ENCODE data around the gene CBX2.

GRCh38 chr17:79765708-79766107 lies 12.2 kb upstream of the CBX2 start:
- TF ChIP-seq POLR2A (IDR thresholded peaks at IDR 0.05; ENCODE audit: low read length): no peak
- TF ChIP-seq BHLHE40 (IDR thresholded peaks at IDR 0.05; ENCODE audit: low read depth, low read length): no peak
- TF ChIP-seq, protein P1, sequence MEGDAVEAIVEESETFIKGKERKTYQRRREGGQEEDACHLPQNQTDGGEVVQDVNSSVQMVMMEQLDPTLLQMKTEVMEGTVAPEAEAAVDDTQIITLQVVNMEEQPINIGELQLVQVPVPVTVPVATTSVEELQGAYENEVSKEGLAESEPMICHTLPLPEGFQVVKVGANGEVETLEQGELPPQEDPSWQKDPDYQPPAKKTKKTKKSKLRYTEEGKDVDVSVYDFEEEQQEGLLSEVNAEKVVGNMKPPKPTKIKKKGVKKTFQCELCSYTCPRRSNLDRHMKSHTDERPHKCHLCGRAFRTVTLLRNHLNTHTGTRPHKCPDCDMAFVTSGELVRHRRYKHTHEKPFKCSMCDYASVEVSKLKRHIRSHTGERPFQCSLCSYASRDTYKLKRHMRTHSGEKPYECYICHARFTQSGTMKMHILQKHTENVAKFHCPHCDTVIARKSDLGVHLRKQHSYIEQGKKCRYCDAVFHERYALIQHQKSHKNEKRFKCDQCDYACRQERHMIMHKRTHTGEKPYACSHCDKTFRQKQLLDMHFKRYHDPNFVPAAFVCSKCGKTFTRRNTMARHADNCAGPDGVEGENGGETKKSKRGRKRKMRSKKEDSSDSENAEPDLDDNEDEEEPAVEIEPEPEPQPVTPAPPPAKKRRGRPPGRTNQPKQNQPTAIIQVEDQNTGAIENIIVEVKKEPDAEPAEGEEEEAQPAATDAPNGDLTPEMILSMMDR (IDR thresholded peaks at IDR 0.05): no peak
